Sigmoid colon (tissue), 4 donors: Measurements from ENCODE around the gene SBNO2.
"Not testable (repeated sequence)": the region's sequence is repeated elsewhere in the genome, so short reads cannot be mapped to it uniquely, and the experiment has no call there.

ENCODE experiments used
- EP300 ChIP-seq, 4 donors: sonication (generic); formaldehyde crosslinking; IDR thresholded peaks; one replicate each; pipeline ENCODE4 v1.6.1; 2017; ENCODE audit warnings: antibody characterized with exemption in 4 of 4
- POLR2A ChIP-seq, 2 donors: fragments of 450-650 bp; IDR thresholded peaks; one replicate each; pipeline ENCODE4 v1.6.1; 2016; ENCODE audit warnings: antibody characterized with exemption in 2 of 2, mild to moderate bottlenecking in 2 of 2, moderate library complexity in 2 of 2
- POLR2AphosphoS5 ChIP-seq, 4 donors: sonication (generic); formaldehyde crosslinking; IDR thresholded peaks; one replicate each; pipeline ENCODE4 v1.6.1; 2017; ENCODE audit warnings: antibody characterized with exemption in 4 of 4
- TF ChIP-seq, protein P1 (sequence below), 4 experiments: fragments of 450-650 bp in 3 of 4; fragments of 200-600 bp in 1 of 4; IDR thresholded peaks; one replicate each; pipeline ENCODE4 v1.5.1; 2016 to 2019; ENCODE audit warnings: antibody characterized with exemption in 4 of 4, mild to moderate bottlenecking in 3 of 4, moderate library complexity in 2 of 4

- TF ChIP-seq POLR2A, EP300, POLR2AphosphoS5 (IDR thresholded peaks at IDR 0.05): not testable (repeated sequence)
- TF ChIP-seq, protein P1, sequence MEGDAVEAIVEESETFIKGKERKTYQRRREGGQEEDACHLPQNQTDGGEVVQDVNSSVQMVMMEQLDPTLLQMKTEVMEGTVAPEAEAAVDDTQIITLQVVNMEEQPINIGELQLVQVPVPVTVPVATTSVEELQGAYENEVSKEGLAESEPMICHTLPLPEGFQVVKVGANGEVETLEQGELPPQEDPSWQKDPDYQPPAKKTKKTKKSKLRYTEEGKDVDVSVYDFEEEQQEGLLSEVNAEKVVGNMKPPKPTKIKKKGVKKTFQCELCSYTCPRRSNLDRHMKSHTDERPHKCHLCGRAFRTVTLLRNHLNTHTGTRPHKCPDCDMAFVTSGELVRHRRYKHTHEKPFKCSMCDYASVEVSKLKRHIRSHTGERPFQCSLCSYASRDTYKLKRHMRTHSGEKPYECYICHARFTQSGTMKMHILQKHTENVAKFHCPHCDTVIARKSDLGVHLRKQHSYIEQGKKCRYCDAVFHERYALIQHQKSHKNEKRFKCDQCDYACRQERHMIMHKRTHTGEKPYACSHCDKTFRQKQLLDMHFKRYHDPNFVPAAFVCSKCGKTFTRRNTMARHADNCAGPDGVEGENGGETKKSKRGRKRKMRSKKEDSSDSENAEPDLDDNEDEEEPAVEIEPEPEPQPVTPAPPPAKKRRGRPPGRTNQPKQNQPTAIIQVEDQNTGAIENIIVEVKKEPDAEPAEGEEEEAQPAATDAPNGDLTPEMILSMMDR (IDR thresholded peaks at IDR 0.05) = not testable (repeated sequence)
Measured at GRCh38 chr19:1114728-1115127, 59.3 kb downstream of the SBNO2 start.
